HG02885 (cell line): ENCODE measurements around the gene LRP8.
A peak's percentile ranks its signal among the peaks of the same experiment; 100 is the strongest.
"Not testable (repeated sequence)": the region's sequence is repeated elsewhere in the genome, so short reads cannot be mapped to it uniquely, and the experiment has no call there.

Source experiments
- ATAC-seq: cut with Tn5 transposase; IDR thresholded peaks from one replicate; pipeline ENCODE4 v1.9.1; 2021; ENCODE audit warnings: mild to moderate bottlenecking; ENCODE audit not compliant: unreplicated experiment, poor library complexity

Gene LRP8

GRCh38 chr1:53238197-53239155, 89.4 kb downstream of the LRP8 start, which contains the start of gene MAGOH:
TSS of gene MAGOH (minus strand) at chr1:53238518. CDS start at chr1:53238448, 70 bp downstream.
- peak; percentile 99 for ATAC-seq

GRCh38 chr1:53237638-53238037, 90.2 kb downstream of the LRP8 start:
- ATAC-seq = no peak

- ATAC-seq = no peak
Observed at GRCh38 chr1:53220962-53221286, 106.9 kb downstream of the LRP8 start.

DNA sequence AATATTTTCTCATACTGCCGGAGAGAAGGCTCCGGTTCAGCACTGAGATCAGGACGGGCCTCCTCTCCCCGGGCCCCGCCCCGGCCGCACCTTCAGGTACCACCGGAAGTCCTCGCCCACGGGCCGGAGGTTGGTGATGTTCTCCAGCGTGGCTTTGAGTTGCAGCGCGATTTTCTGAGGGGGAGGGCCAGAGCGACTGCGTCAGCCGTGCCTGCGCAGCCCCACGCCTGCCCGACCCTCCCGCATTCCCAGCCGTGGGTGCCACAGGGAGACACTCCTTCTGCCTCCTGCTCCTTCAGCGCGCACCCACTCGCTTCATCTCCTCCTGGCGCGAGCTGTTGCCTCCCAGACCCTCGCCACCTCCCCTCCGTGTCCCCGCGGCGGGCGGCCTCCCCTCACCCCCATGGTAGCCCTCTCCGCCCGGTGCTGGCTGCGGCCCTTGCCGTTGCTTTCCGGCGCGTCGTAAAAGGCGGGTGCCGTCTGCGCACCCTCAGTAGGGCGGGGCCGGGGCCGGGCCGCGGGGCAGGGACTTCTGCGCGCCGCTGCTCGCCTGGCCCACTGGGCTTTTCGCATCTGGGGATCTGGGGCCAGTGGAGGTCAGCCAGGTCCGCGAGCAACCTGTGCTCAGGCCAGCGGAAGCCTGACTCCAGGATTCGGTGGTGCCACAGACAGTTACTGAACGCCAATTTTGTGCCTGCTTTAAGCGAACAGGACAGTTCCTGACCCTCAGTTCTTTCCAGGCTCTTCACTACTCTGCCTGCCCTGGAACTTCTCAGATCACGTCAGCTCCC, 107.5 kb downstream of the LRP8 start, which contains the start of gene CZIB:
TSS of gene CZIB (minus strand) at position 464 of the 791 bp plus-strand sequence. CDS start at position 405, 59 bp downstream.
- peak; percentile 91 for ATAC-seq

DNA sequence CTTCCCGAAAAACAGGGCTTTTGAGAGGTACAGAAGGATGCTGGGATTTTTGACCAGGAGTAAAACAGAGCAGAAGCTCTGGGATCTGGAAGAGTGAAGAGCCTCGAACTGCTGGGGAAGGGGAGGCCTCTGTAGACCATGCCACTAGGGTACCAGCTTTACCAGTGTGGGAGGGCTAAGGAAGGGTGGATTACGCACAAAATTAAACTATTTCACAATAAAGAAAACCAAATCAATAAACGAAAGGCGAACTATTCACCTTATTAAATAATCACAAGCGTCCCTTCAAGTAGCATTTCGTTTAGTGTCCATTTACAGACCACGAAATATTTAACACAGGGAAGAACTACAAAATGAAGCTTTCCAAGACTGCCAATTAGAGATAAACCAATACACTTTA, 108.2 kb downstream of the LRP8 start:
- ATAC-seq = no peak

DNA sequence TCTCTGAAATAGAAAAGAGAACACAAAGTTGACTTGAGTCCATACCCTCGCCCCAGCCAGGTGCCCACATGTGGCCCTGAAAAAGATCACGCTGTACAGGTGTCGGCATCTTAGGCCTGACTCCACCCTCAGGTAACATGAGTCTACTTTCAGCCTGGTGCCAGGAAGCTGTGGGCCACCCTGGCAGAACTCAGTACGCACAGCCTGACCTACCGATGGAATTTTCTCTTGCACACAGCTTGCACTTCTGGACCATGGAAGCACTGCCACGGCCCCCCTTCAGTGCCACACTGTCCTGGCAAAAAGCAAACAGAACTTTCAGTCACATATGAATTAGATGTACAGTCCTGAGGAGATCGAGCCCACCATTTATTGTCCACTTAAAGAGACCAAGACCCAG, 109.7 kb downstream of the LRP8 start:
- no peak for ATAC-seq

DNA sequence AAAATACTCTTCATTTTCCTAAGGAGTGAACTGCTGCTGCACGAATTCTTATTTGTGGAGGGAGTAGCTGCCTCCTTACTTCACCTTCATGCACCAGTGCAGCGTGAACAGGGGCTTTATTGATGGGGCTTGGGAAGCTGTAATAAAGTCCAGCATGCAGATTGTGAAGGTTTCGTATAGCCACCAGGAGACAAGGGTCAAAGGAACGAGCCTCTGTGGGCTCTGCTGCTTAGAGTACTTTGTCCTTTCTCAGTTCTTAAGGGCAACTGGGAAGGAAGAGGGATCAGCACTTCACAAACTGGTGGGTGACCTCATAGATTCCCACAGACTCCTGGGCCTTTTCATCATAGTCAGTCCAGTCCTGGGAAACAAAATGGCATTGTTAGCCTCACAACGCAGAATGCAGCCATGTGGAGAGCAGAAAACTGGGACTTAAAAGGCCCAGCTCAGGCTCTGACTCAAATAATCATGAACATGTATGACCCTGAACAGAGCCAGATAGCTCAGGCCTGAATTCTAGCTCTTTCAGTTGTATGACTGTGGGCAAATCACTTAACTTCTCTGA, 113.4 kb downstream of the LRP8 start:
- ATAC-seq = no peak

DNA sequence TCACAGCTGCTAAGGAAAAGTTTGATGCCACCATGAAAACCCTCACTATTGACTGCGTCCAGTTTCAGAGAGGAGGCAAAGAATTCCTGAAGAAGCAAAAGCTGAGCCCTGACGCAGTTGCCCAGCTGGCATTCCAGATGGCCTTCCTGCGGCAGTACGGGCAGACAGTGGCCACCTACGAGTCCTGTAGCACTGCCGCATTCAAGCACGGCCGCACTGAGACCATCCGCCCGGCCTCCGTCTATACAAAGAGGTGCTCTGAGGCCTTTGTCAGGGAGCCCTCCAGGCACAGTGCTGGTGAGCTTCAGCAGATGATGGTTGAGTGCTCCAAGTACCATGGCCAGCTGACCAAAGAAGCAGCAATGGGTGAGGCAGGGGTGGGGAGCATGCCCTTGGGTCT, 116.9 kb downstream of the LRP8 start:
- no peak for ATAC-seq

DNA sequence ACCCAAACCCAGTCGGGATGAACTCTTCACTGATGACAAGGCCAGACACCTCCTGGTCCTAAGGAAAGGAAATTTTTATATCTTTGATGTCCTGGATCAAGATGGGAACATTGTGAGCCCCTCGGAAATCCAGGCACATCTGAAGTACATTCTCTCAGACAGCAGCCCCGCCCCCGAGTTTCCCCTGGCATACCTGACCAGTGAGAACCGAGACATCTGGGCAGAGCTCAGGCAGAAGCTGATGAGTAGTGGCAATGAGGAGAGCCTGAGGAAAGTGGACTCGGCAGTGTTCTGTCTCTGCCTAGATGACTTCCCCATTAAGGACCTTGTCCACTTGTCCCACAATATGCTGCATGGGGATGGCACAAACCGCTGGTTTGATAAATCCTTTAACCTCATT, 117.5 kb downstream of the LRP8 start:
- no peak for ATAC-seq

- no peak for ATAC-seq
Observed at GRCh38 chr1:53207726-53208125, 120.1 kb downstream of the LRP8 start.

GRCh38 chr1:53206735-53207379, 121.0 kb downstream of the LRP8 start:
- no peak for ATAC-seq

- not testable (repeated sequence) for ATAC-seq
Observed at GRCh38 chr1:53206083-53206685, 121.7 kb downstream of the LRP8 start.

- not testable (repeated sequence) for ATAC-seq
Observed at GRCh38 chr1:53205496-53205895, 122.4 kb downstream of the LRP8 start.

DNA sequence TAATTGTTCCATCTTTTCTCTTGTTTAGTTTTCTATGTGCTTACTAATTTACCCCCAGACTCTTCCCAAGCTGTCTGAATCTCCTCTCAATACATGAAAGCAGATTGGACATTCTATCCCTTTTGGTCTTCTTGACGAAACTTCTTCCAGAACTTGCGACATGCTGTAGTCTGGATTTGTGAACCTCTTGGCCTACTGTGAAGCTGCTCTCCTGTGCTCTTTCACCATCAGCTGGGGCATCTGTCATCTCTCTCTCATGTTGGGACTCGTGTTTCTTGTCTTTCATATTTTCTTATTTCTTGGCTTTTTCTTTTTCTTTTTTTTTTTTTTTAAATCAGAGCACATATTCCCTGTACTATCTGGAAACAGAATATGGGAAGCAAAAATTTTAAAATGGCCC, 124.4 kb downstream of the LRP8 start:
- no peak for ATAC-seq

DNA sequence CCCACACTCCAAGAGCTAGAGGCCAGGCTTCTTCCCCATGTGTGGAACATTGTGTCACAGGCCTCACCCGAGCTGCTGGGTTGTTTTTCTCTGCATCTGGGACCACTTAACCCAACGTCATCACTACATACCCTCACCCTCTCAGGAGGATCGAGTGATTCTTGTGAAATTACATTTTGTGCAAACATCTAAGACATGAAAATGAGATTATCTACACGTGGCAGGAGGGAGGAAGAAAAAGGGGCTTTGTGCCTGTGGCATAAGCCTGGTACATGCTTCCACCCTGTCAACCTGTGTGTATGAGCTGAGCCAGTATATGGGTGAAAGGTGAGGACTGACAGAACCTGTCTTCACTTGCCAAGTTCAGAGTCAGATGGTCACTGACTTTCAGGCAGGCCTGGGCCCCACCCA, 129.6 kb downstream of the LRP8 start:
- no peak for ATAC-seq

GRCh38 chr1:53197291-53198200, 130.3 kb downstream of the LRP8 start:
- no peak for ATAC-seq

DNA sequence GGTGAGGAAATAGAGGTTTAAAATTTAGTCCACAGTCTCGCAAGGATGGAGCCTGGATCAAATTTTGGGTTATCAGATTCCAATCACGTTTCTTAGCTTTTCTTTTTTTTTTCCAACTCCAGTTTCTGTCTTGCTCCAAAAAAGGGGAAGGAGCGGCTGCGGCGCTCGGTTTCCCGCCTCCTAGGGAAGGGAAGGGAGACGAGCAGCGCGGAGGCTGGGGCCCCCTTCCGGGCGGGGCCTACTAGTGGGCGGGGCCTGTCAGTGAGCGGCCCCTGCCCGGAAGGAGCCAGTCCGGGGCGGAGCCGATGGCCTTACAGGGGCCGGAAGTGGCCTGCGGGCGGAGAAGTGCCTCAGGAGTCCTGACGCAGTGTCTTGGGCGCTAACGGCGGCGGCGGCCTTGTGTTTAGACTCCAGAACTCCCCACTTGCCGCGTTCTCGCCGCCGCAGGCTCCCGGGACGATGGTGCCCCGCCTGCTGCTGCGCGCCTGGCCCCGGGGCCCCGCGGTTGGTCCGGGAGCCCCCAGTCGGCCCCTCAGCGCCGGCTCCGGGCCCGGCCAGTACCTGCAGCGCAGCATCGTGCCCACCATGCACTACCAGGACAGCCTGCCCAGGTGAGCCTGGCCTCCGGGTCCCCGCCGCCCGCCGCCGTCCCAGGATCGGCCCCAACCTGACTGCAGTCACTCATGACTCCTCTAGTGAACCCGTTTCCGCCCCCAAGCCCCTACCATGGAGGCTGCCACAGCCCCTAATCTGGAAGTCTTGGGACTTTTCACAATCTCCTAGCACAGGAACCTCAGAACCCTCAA, 131.2 kb downstream of the LRP8 start, which contains the start of gene CPT2:
TSS of gene CPT2 (plus strand) at position 340 of the 806 bp plus-strand sequence. CDS start at position 460, 120 bp downstream.
- ATAC-seq = peak; percentile 99

DNA sequence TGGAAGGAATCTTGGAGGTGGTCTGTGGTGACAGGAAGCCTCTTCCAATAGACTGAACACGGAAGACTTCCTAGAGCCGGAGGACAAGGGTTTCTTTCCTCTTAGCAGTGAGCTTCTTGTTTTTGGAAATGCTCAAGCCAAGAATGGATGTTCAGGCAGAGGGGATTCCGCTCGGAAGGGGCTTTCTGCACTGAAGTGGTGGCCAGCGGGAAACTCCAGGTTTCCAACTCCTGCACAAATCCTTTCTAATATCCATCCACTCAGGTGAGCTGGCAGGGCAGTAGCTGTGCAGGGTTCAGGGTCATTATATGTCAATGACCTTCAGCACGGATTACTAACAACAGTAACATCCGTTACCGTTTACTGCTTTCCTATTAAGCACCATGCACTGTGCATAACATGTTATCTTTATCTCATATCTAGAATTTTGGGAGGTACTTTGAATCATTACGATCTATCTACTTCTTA, 131.8 kb downstream of the LRP8 start:
- peak; percentile 8 for ATAC-seq
